Mesothelial cell of epicardium (in vitro differentiated cells): Measurements from ENCODE around the gene NELFB. TPM values are rescaled to one million over a fixed set of nuclear protein-coding genes. Genes with fewer than 3 reads are reported as not detected.

Source experiments
- DNase-seq, 2 experiments: peaks; one replicate each; pipeline ENCODE4 v3.0.0; 2021; ENCODE audit warnings: low spot score in 2 of 2; ENCODE audit not compliant: unreplicated experiment in 2 of 2
- H3K27ac Mint-ChIP-seq: 2 replicates; pipeline ENCODE4 v1.8.0; 2021; ENCODE audit warnings: mixed read lengths
- H3K27me3 Mint-ChIP-seq: 2 replicates; pipeline ENCODE4 v1.8.0; 2021; ENCODE audit warnings: low read depth, mixed read lengths
- H3K36me3 Mint-ChIP-seq: 2 replicates; pipeline ENCODE4 v1.8.0; 2021; ENCODE audit warnings: mixed read lengths
- H3K4me1 Mint-ChIP-seq: 2 replicates; pipeline ENCODE4 v1.8.0; 2021; ENCODE audit warnings: mixed read lengths
- H3K4me3 Mint-ChIP-seq: 2 replicates; pipeline ENCODE4 v1.8.0; 2021; ENCODE audit warnings: mild to moderate bottlenecking, moderate library complexity, mixed read lengths
- H3K9me3 Mint-ChIP-seq: 2 replicates; pipeline ENCODE4 v1.8.0; 2021; ENCODE audit warnings: mixed read lengths
- total RNA-seq: library from RNA; stranded (reverse); gene quantifications from 3 replicates; pipeline ENCODE4 v1.2.1, GENCODE V29; 2021
- TF ChIP-seq, protein P1 (sequence below): fragments of 200-600 bp; sonication (generic); IDR thresholded peaks from one replicate; pipeline ENCODE4 v1.5.0; 2021; ENCODE audit warnings: antibody characterized with exemption; ENCODE audit not compliant: unreplicated experiment

The NELFB gene
- total RNA-seq, 1 donor from 2014 or later, result 53.3 TPM

- no peak for DNase-seq
- H3K4me3 Mint-ChIP-seq, result no peak overlapping the region
- no peak overlapping the region for H3K27ac Mint-ChIP-seq
- no peaks in the 10 kb centered on the region for H3K9me3 Mint-ChIP-seq
- no peaks in the 10 kb centered on the region for H3K27me3 Mint-ChIP-seq
- peaks cover 8% of the 10 kb centered on the region for H3K4me1 Mint-ChIP-seq
- TF ChIP-seq, protein P1, sequence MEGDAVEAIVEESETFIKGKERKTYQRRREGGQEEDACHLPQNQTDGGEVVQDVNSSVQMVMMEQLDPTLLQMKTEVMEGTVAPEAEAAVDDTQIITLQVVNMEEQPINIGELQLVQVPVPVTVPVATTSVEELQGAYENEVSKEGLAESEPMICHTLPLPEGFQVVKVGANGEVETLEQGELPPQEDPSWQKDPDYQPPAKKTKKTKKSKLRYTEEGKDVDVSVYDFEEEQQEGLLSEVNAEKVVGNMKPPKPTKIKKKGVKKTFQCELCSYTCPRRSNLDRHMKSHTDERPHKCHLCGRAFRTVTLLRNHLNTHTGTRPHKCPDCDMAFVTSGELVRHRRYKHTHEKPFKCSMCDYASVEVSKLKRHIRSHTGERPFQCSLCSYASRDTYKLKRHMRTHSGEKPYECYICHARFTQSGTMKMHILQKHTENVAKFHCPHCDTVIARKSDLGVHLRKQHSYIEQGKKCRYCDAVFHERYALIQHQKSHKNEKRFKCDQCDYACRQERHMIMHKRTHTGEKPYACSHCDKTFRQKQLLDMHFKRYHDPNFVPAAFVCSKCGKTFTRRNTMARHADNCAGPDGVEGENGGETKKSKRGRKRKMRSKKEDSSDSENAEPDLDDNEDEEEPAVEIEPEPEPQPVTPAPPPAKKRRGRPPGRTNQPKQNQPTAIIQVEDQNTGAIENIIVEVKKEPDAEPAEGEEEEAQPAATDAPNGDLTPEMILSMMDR, result no peak
- H3K36me3 Mint-ChIP-seq, result no peaks in the 10 kb centered on the region
Measured at GRCh38 chr9:137250329-137251193, 4.6 kb upstream of the NELFB start.

- no peaks in the 10 kb centered on the region for H3K36me3 Mint-ChIP-seq
- no peaks in the 10 kb centered on the region for H3K9me3 Mint-ChIP-seq
- H3K27me3 Mint-ChIP-seq, result no peaks in the 10 kb centered on the region
- no peak within 1 kb of the TSS for H3K4me3 Mint-ChIP-seq
- peaks cover 9% of the 10 kb centered on the region for H3K4me1 Mint-ChIP-seq
- TF ChIP-seq, protein P1, result no peak
- DNase-seq, result no peak
- no peak within 1 kb of the TSS for H3K27ac Mint-ChIP-seq
Measured at GRCh38 chr9:137251194-137251461, 4.0 kb upstream of the NELFB start, which contains the start of gene STPG3. TSS of gene STPG3 (plus strand) at chr9:137251286. CDS start at chr9:137251287, 1 bp downstream.

GRCh38 chr9:137251490-137252268 is 3.4 kb upstream of the NELFB start:
- H3K4me1 Mint-ChIP-seq, result peaks cover 13% of the 10 kb centered on the region
- no peak overlapping the region for H3K4me3 Mint-ChIP-seq
- no peak for DNase-seq
- H3K27me3 Mint-ChIP-seq, result no peaks in the 10 kb centered on the region
- H3K9me3 Mint-ChIP-seq, result no peaks in the 10 kb centered on the region
- H3K27ac Mint-ChIP-seq, result no peak overlapping the region
- no peaks in the 10 kb centered on the region for H3K36me3 Mint-ChIP-seq
- TF ChIP-seq, protein P1, result no peak

- no peak overlapping the region for H3K4me3 Mint-ChIP-seq
- no peaks in the 10 kb centered on the region for H3K27me3 Mint-ChIP-seq
- TF ChIP-seq, protein P1, result no peak
- no peak overlapping the region for H3K27ac Mint-ChIP-seq
- peaks cover 14% of the 10 kb centered on the region for H3K4me1 Mint-ChIP-seq
- H3K9me3 Mint-ChIP-seq, result no peaks in the 10 kb centered on the region
- no peaks in the 10 kb centered on the region for H3K36me3 Mint-ChIP-seq
- no peak for DNase-seq
Measured at GRCh38 chr9:137252555-137253506, 2.3 kb upstream of the NELFB start.

GRCh38 chr9:137253717-137254623 is 1.2 kb upstream of the NELFB start:
- TF ChIP-seq, protein P1, result no peak
- H3K4me3 Mint-ChIP-seq, result peak overlapping the region; percentile 84
- no peaks in the 10 kb centered on the region for H3K27me3 Mint-ChIP-seq
- no peaks in the 10 kb centered on the region for H3K36me3 Mint-ChIP-seq
- DNase-seq, result no peak
- H3K9me3 Mint-ChIP-seq, result no peaks in the 10 kb centered on the region
- H3K4me1 Mint-ChIP-seq, result peaks cover 14% of the 10 kb centered on the region
- peak overlapping the region; percentile 51 for H3K27ac Mint-ChIP-seq
